ENCODE results near the gene SEPTIN3. TPM values are rescaled to one million over a fixed set of nuclear protein-coding genes. Genes with fewer than 3 reads are reported as not detected.

SEPTIN3 gene
- total RNA-seq, 1 donor from 2014 or later = 0.06 TPM

DNA sequence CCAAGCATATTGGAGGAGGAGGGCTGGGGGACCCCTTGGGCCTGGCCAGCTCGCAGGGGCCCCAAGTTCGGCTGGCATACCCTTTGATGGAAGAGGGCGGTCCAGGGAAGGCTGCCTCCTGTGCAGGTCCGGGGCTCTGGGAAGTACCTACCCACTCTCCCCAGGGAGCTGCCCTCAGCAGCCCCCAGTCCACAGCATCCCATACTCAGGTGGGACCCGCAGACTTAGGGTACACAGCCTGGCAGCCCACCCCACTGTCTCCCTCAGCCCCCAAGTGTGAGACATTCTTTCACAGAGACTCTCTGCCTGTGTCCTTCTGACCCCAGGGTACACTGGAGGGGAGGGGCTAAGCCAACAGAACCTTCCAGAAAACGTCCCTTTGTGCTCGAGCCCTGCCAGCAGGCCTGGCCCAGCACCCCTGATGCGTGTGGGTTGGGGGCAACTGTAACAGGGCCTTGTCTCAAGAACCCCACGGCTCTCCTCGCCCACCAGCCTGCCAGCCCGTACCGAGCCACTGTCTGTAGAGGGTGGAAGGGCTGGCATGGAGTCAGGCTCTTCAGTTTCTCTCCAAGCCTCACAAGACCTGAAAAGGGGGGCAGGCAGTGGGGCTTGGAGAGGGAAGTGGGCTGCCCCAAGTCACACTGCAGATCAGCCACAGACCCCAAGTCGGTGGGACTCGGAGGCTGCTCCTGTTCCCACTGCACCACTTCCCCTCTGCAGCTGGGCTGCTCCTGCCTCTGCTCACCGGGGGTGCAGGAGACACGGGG is 35.6 kb upstream of the SEPTIN3 start:
- H3K4me3 ChIP-seq (ENCODE audit: low read depth, low read length) = no peak overlapping the region
- TF ChIP-seq, protein P1, sequence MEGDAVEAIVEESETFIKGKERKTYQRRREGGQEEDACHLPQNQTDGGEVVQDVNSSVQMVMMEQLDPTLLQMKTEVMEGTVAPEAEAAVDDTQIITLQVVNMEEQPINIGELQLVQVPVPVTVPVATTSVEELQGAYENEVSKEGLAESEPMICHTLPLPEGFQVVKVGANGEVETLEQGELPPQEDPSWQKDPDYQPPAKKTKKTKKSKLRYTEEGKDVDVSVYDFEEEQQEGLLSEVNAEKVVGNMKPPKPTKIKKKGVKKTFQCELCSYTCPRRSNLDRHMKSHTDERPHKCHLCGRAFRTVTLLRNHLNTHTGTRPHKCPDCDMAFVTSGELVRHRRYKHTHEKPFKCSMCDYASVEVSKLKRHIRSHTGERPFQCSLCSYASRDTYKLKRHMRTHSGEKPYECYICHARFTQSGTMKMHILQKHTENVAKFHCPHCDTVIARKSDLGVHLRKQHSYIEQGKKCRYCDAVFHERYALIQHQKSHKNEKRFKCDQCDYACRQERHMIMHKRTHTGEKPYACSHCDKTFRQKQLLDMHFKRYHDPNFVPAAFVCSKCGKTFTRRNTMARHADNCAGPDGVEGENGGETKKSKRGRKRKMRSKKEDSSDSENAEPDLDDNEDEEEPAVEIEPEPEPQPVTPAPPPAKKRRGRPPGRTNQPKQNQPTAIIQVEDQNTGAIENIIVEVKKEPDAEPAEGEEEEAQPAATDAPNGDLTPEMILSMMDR (conservative IDR thresholded peaks at IDR 0.05; ENCODE audit: low read depth, low read length) = no peak
- DNase-seq (ENCODE audit: low read depth) = no peak

DNA sequence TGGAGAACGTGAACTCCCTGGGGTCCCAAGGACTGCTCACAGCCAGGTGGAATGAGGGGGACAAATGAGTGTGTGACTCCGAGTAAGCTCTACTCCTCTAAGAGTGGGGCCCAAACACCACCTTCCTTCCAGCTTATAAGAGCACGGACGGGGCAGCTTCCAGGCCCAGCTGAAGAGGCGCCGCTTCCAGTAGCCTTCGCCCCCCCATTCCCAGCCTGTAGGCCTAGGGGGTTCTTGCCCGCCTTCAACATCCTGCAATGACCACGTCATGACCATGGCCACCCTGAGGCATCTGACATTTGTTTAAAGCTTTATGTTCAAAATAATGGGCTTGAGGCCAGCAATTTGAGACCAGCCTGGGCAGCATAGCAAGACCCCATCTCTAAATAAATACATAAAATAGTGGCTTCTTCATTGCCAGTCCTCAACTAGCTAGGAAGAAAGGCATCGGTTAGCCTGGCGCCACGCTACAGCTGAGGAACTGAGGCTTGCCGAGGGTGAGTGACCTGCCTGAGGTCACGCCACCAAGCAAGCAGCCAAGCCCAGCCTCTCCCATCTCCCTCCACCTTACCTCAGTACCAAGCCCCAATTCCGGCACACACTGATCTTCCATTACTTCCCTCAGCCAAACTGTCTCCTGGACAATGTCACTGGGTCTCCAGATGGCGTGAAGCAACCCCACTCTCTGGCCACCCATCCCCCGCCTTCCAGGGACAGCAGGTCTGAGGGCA is 34.8 kb upstream of the SEPTIN3 start:
- TF ChIP-seq, protein P1 (conservative IDR thresholded peaks at IDR 0.05; ENCODE audit: low read depth, low read length) = no peak

DNA sequence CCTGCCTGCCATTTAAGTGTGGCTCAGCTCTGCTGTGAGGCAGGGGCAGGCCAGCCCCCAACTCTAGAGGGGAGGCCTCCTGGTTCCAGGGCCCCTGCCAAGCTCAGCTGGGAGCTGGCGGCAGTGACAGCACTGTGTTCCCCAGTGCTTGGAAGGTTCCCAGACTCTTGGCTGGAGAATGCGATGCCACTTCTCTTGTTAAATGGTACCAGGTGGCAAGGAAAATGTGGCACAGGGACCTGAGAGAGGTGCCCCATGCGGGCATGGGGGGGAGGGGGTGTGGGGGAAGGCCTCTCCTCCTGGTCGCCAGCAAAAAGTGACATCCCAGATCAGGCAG is 34.3 kb upstream of the SEPTIN3 start:
- no peak overlapping the region for H3K4me3 ChIP-seq (ENCODE audit: low read depth, low read length)
- DNase-seq (ENCODE audit: low read depth) = no peak
- TF ChIP-seq, protein P1 (conservative IDR thresholded peaks at IDR 0.05; ENCODE audit: low read depth, low read length) = no peak

More for the DNA sequence above, 34.8 kb upstream of the SEPTIN3 start:
- H3K4me3 ChIP-seq (ENCODE audit: low read depth, low read length) = no peak overlapping the region
- no peak for DNase-seq (ENCODE audit: low read depth)

DNA sequence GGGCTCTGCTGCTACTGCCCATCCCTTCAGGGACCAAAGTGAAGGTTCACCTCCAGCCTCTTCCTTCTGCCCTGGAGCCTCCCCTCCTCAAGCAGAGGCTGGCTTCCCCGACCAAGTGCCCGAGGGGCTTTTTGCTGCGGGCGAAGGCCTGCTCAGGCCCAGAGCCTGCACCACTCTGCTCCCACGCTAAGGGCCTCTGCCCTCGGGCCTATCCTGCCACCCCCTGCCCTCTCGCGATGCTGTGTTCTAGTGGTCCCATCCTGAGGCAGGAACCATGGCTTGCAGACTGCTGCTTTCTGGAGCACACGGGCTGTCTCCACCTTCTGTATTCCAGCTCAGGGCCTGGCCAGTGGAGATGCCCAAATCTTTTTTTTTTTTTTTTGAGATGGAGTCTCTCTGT is 33.7 kb upstream of the SEPTIN3 start:
- H3K4me3 ChIP-seq (ENCODE audit: low read depth, low read length) = no peak overlapping the region
- no peak for DNase-seq (ENCODE audit: low read depth)
- TF ChIP-seq, protein P1 (conservative IDR thresholded peaks at IDR 0.05; ENCODE audit: low read depth, low read length) = no peak

DNA sequence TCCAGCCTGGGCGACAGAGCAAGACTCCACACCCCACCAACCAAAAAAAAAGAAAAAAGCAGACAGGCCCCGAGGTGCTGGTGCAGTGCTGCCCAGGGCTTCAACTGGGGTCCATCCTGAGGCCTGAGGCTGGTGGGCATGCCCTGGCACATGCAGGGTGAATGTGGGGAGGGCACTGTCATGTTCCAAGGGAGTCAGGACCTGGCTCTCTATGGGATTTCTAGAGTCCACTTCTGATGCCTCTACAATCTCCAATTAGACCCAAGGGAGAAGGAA is 32.4 kb upstream of the SEPTIN3 start:
- DNase-seq (ENCODE audit: low read depth) = no peak
- no peak overlapping the region for H3K4me3 ChIP-seq (ENCODE audit: low read depth, low read length)
- TF ChIP-seq, protein P1 (conservative IDR thresholded peaks at IDR 0.05; ENCODE audit: low read depth, low read length) = no peak

DNA sequence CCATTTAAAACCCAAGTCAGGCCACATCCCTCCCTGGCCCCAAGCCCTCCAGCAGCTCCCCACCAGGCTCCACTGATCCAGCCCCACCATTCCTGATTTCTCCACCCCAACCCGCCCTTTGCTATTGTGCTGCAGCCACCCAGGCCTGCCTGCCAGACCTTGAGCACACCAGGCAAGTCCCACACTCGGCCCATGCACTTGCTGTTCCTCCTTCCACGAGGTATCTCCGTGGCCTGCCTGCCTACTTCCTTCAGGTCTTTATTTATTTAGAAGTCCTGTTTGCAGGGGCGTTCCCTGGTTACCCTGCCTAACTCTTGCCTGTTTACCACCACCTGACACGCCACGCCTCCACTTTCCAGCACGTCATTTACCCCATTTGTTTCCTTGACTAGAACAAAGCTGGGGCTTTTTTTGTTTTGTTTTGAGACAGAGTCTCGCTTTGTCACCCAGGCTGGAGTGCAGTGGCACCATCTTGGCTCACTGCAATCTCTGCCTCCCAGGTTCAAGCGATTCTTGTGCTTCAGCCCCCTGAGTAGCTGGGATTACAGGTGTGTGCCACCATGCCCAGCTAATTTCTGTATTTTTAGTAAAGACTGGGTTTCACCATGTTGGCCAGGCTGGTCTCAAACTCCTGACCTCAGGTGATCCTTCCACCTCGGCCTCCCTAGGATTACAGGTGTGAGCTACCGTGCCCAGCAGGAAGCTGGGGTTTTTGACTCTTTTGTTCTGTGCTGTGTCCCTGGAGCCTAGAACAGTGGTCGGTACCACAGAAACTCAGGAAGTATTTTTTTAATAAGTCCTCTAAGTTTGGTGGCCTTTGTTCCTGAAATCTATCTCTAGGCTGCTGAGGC is 29.0 kb upstream of the SEPTIN3 start:
- TF ChIP-seq, protein P1 (conservative IDR thresholded peaks at IDR 0.05; ENCODE audit: low read depth, low read length) = no peak
- H3K4me3 ChIP-seq (ENCODE audit: low read depth, low read length) = no peak overlapping the region
- no peak for DNase-seq (ENCODE audit: low read depth)
